HepG2 (cell line): ENCODE measurements around the gene AP4M1. TPM values are rescaled to one million over a fixed set of nuclear protein-coding genes. Genes with fewer than 3 reads are reported as not detected.

Source experiments
- CREBL2 ChIP-seq: sonication (generic); formaldehyde crosslinking; IDR thresholded peaks from 2 replicates; pipeline ENCODE4 v1.8.1; 2023; ENCODE audit warnings: missing genetic modification reagents, mild to moderate bottlenecking, borderline replicate concordance
- GPBP1L1 ChIP-seq: sonication (generic); formaldehyde crosslinking; IDR thresholded peaks from 2 replicates; pipeline ENCODE4 v1.5.0; 2020; ENCODE audit warnings: mild to moderate bottlenecking, missing genetic modification reagents
- HOXD1 ChIP-seq: sonication (generic); formaldehyde crosslinking; IDR thresholded peaks from 2 replicates; pipeline ENCODE4 v1.5.0; 2020; ENCODE audit warnings: missing genetic modification reagents
- MEIS2 ChIP-seq: sonication (generic); formaldehyde crosslinking; IDR thresholded peaks from 2 replicates; pipeline ENCODE4 v1.9.0; 2021; ENCODE audit warnings: mild to moderate bottlenecking, missing genetic modification reagents
- MXI1 ChIP-seq: IDR thresholded peaks from 3 replicates; pipeline ENCODE4 v1.6.1; 2012; ENCODE audit warnings: low read depth, low read length, inconsistent platforms, borderline replicate concordance
- NFKBIZ ChIP-seq: IDR thresholded peaks from 2 replicates; pipeline ENCODE4 v1.6.1; 2018; ENCODE audit warnings: missing genetic modification reagents, missing compliant biosample characterization
- SYNCRIP ChIP-seq: fragments of 200-400 bp; formaldehyde crosslinking; IDR thresholded peaks from 2 replicates; pipeline ENCODE4 v1.6.1; 2018; ENCODE audit warnings: mild to moderate bottlenecking, low read depth, low read length; ENCODE audit not compliant: insufficient read depth
- TAF1 ChIP-seq: sonication (generic); formaldehyde crosslinking; IDR thresholded peaks from 2 replicates; pipeline ENCODE4 v1.4.0; 2020; ENCODE audit warnings: missing genetic modification reagents
- ZBTB14 ChIP-seq: sonication (generic); formaldehyde crosslinking; IDR thresholded peaks from 2 replicates; pipeline ENCODE4 v1.4.0; 2020; ENCODE audit warnings: missing genetic modification reagents
- ZNF251 ChIP-seq: sonication (generic); formaldehyde crosslinking; IDR thresholded peaks from 2 replicates; pipeline ENCODE4 v1.9.0; 2021; ENCODE audit warnings: mild to moderate bottlenecking, missing genetic modification reagents
- ZNF253 ChIP-seq: sonication (generic); formaldehyde crosslinking; IDR thresholded peaks from 2 replicates; pipeline ENCODE4 v1.8.0; 2022; ENCODE audit warnings: mild to moderate bottlenecking, missing genetic modification reagents, borderline replicate concordance
- ZNF318 ChIP-seq: sonication (generic); formaldehyde crosslinking; IDR thresholded peaks from 2 replicates; pipeline ENCODE4 v1.4.0; 2020; ENCODE audit warnings: mild to moderate bottlenecking, missing genetic modification reagents
- ZNF546 ChIP-seq: sonication (generic); formaldehyde crosslinking; conservative IDR thresholded peaks from 2 replicates; pipeline ENCODE4 v1.8.1; 2023; ENCODE audit warnings: mild to moderate bottlenecking, missing genetic modification reagents
- ZNF564 ChIP-seq: sonication (generic); formaldehyde crosslinking; IDR thresholded peaks from 2 replicates; pipeline ENCODE4 v1.8.1; 2023; ENCODE audit warnings: mild to moderate bottlenecking, missing genetic modification reagents
- ZNF597 ChIP-seq: sonication (generic); formaldehyde crosslinking; IDR thresholded peaks from 2 replicates; pipeline ENCODE4 v1.5.0; 2020; ENCODE audit warnings: missing genetic modification reagents
- ZNF781 ChIP-seq: sonication (generic); formaldehyde crosslinking; IDR thresholded peaks from 2 replicates; pipeline ENCODE4 v1.5.1; 2020; ENCODE audit warnings: borderline replicate concordance, mild to moderate bottlenecking, missing genetic modification reagents; ENCODE audit errors: not compliant biosample characterization
- polyA plus RNA-seq, 8 experiments: library from polyadenylated mRNA; depleted of rRNA in 3 of 8; stranded (reverse) in 7 of 8; unstranded in 1 of 8; fragments of >200 nt; fragmentation: Illumina TruSeq in 4 of 8; extraction: Trizol in 4 of 8; gene quantifications; 2 replicates each; pipeline versions ENCODE4 v1.2.1 to v1.2.3, GENCODE V29; 2011 to 2016; ENCODE audit warnings: low read depth in 4 of 8, missing spikeins in 1 of 8, mixed read lengths in 1 of 8; ENCODE audit not compliant: insufficient read depth in 1 of 8
- total RNA-seq, 5 experiments: library from RNA; depleted of rRNA; stranded (reverse); fragments of >200 nt; fragmentation: Illumina TruSeq; extraction: Trizol; gene quantifications; 2 replicates each; pipeline ENCODE4 v1.2.3, GENCODE V29; 2016; ENCODE audit warnings: low read depth in 1 of 5

The AP4M1 gene
- total and polyA plus RNA-seq, 2 of the 13 experiments (the other 11 are each of a cell fraction or from before 2014, with no cell fraction given) = 6.3 to 9.7 TPM

- TF ChIP-seq ZNF318 (CRISPR knock-in tag) = no peak
- TF ChIP-seq MXI1 = peak; percentile 66; the same call in 1 of the 3 replicates
- no peak for TF ChIP-seq SYNCRIP
- peak; percentile 60 for TF ChIP-seq TAF1 (CRISPR knock-in tag)
- TF ChIP-seq GPBP1L1 (CRISPR knock-in tag) = no peak
- TF ChIP-seq ZNF253 = peak; percentile 45; the same call in 1 of the 2 replicates
- peak; percentile 30; the same call in 1 of the 2 replicates for TF ChIP-seq MEIS2 (CRISPR knock-in tag)
- 0 out of 2 replicates have a peak, but pooled peaks have one; percentile 28 for TF ChIP-seq CREBL2 (CRISPR knock-in tag)
- 0 out of 2 replicates have a peak, but pooled peaks have one; percentile 21 for TF ChIP-seq ZBTB14 (CRISPR knock-in tag)
- TF ChIP-seq ZNF546 (CRISPR knock-in tag) = no peak; the same call in 1 of the 2 replicates
- peak; percentile 51; the same call in 1 of the 2 replicates for TF ChIP-seq ZNF564
- no peak for TF ChIP-seq ZNF251 (CRISPR knock-in tag)
- no peak for TF ChIP-seq ZNF597
- TF ChIP-seq HOXD1 (CRISPR knock-in tag) = 0 out of 2 replicates have a peak, but pooled peaks have one; percentile 30
- no peak for TF ChIP-seq NFKBIZ (CRISPR knock-in tag)
- peak; percentile 86 for TF ChIP-seq ZNF781
Measured at GRCh38 chr7:100101016-100101862, at the start of gene AP4M1, which contains the start of gene MCM7 (continued).
